ENCODE results near the gene ENDOU.
A peak's percentile ranks its signal among the peaks of the same experiment; 100 is the strongest.

ENDOU gene

GRCh38 chr12:47766502-47767215 lies 41.4 kb upstream of the ENDOU start:
- no peak for DNase-seq (ENCODE audit: low read depth in 2 of 2)
- H3K4me3 ChIP-seq (replicated peaks in 1 of 2; ENCODE audit: low read depth in 2 of 2, low read length in 2 of 2), result no peak overlapping the region
- no peak for TF ChIP-seq CTCF (IDR thresholded peaks at IDR 0.05; ENCODE audit: low read depth, low read length)

DNA sequence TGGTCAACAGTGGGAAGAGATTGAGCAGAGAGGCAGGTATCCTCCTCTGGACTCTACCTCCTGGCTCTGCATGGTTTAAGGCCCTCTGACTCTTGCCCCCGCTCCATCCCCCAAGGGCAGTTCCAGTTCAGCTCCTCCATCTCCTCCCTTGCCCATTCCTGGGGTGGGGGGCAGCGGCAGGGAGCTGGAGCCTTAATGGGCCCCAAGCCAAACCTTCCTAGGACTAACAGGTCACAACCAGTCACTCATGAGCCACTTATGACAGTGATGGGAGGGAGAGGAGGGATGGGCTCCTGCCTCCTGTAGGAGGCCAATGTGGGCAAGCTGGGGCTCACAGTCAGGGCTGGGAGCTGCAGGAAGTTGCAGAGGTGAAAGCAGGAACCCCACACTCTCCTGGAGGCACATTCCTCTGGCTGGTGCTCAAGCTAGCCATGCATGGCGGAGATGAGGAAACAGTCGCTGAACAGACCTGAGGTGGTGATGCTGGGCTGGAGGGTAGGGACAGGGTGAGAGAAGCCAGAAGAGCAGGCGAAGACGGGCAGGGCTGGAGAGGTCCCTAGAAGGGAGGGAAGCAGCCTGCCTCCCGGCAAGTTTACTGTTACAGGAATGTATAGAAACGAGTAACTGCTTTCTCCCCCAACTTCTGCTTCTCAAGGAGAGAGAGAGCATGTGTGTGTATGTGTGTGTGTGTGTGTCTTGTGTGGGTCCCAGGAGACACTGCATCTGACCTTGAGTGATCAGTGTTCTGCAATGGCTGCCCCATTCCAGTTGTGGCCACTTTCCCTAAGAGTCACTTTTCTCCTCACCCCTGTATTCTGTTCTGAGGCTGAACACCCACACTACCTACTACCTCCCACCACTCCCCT lies 38.4 kb upstream of the ENDOU start:
- H3K4me3 ChIP-seq (replicated peaks in 1 of 2; ENCODE audit: low read depth in 2 of 2, low read length in 2 of 2), result no peak overlapping the region
- peak in 1 of 2 donors; percentile 33 for DNase-seq (ENCODE audit: low read depth in 2 of 2)
- TF ChIP-seq CTCF (IDR thresholded peaks at IDR 0.05; ENCODE audit: low read depth, low read length), result no peak

DNA sequence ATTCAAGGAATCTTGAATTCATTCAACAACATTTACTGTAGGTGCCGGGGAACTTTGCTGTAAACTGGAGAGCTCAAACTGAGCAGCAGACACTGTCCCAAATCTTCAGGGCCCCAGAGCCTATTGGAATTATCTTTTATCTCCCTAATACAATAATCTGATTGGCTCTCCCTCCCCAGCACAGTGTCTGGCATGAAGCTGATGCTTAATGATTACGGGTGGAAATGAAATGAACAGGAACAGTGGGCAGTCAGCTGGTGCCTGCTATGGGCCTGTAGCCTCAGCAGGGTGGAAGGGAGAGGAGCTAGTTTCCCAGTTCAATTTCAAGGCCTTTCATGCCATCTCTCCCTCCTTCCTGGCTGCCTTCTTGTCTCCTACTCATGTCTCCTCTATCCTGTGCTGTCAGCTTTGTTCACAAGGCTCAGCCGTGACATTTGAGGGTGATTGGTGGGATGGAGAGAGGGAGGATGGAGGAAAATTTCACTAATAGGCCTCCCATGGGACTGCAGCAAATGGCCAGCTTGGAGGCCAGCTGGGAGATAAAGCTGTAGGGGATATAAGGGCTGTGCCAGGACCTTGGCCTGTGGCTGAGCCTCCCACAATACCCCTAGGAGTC lies 37.7 kb upstream of the ENDOU start:
- TF ChIP-seq CTCF (IDR thresholded peaks at IDR 0.05; ENCODE audit: low read depth, low read length), result no peak
- DNase-seq (ENCODE audit: low read depth in 2 of 2), result peak in 1 of 2 donors; percentile 49
- H3K4me3 ChIP-seq (replicated peaks in 1 of 2; ENCODE audit: low read depth in 2 of 2, low read length in 2 of 2), result no peak overlapping the region

DNA sequence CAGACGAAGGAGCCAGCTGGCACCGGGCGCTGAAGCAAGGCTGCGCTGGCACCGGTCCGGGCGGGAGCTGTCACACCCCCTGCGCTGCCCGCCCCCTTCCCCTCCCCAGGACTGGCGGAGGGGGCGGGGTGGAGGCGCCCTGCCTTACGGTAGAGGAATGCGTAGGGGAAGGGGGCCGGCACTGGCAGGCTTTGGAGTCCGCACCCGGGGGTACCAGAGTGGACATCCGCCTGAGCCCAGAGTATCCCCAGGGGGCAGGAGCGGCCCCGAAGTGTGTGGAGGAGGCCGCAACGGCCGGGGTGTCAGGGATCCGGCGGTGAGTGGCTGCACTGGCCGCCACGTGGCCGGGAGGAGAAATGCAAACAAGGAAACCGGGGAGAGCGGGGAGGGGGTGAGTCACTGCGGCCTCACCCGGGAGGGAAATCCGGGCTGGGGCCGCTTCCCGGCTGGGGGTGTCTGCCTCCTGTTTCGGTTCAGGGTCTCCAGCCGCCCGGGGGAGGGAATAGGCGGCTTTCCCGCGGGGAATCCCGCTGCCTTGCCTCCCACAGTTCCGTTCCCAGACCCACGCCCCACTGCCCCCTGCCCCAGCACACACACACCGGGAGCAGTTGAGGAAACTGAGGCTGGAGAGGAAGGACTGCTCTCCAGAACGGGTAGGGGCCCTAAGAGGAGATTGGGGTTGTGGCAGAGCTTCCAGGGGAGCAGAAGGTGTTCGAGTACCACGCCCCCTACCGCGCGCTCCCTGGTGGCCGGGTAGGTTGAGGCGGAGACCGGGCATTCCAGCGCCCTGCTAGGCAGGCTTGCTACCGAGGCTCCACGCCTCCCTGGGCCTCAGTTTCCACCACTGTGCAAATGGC lies 33.8 kb upstream of the ENDOU start, which contains the start of gene RAPGEF3:
Gene RAPGEF3 (minus strand): TSS at position 47 of the 857 bp plus-strand sequence. CDS start 324 bp downstream, outside the sequence.
- TF ChIP-seq CTCF (IDR thresholded peaks at IDR 0.05; ENCODE audit: low read depth, low read length), result peak; percentile 46
- DNase-seq (ENCODE audit: low read depth in 2 of 2), result peak; percentile 84 to 85
- H3K4me3 ChIP-seq (replicated peaks in 1 of 2; ENCODE audit: low read depth in 2 of 2, low read length in 2 of 2), result peak within 1 kb of the TSS; percentile 57 to 59

- DNase-seq (ENCODE audit: low read depth in 2 of 2), result no peak
- no peak for TF ChIP-seq CTCF (IDR thresholded peaks at IDR 0.05; ENCODE audit: low read depth, low read length)
- peak overlapping the region; percentile 57 to 59 for H3K4me3 ChIP-seq (replicated peaks in 1 of 2; ENCODE audit: low read depth in 2 of 2, low read length in 2 of 2)
Observed at GRCh38 chr12:47758584-47758833, 33.2 kb upstream of the ENDOU start.
